A549 (cell line): ENCODE measurements around the gene GSTM2. TPM values are rescaled to one million over a fixed set of nuclear protein-coding genes. Genes with fewer than 3 reads are reported as not detected.

Experiments
- ATAC-seq, 2 experiments: fragments of 200-7000 bp in 1 of 2; fragments of >200 bp in 1 of 2; cut with Nextera tagmentation in 1 of 2; cut with Tn5 transposase in 1 of 2; 3 replicates each; pipeline versions ENCODE4 v1.8.0 to v1.9.1; 2018 to 2020; ENCODE audit warnings: mild to moderate bottlenecking in 1 of 2, moderate library complexity in 1 of 2
- CTCF ChIA-PET: fragments of 300-600 bp; sonication (Branson Sonifier 250); formaldehyde crosslinking; extraction: SDS; loops from one replicate; lab custom pipeline; 2021; ENCODE audit warnings: antibody characterized with exemption, inconsistent platforms; lab: Yijun Ruan, JAX
- POLR2A ChIA-PET: fragments of 350-600 bp; formaldehyde crosslinking; extraction: SDS; loops from one replicate; lab custom pipeline; 2021; ENCODE audit warnings: antibody characterized with exemption, inconsistent platforms; lab: Yijun Ruan, JAX
- DNase-seq, 2 experiments: peaks; one replicate each; pipeline versions ENCODE4 v3.0.0 to v3.0.0-alpha.2; 2011 to 2016; ENCODE audit warnings: low read depth in 1 of 2, low spot score in 1 of 2
- FAIRE-seq: peaks from 2 replicates; lab custom pipeline; 2011; peaks lifted over from hg19 to GRCh38; lab: Jason Lieb, UNC
- H3K27ac ChIP-seq, 2 experiments: fragments of >200 bp; sonication (Bioruptor Twin); formaldehyde crosslinking; 3 replicates each; pipeline ENCODE4 v1.5.1; 2016 to 2017
- H3K4me1 ChIP-seq: fragments of >200 bp; sonication (Bioruptor Twin); formaldehyde crosslinking; 3 replicates; pipeline ENCODE4 v1.6.1; 2016
- H3K4me2 ChIP-seq: fragments of >200 bp; sonication (Bioruptor Twin); formaldehyde crosslinking; 3 replicates; pipeline ENCODE4 v1.6.1; 2016
- H3K4me3 ChIP-seq: fragments of >200 bp; sonication (Bioruptor Twin); formaldehyde crosslinking; 3 replicates; pipeline ENCODE4 v1.5.1; 2016
- H3K9me3 ChIP-seq: fragments of >200 bp; sonication (Bioruptor Twin); formaldehyde crosslinking; 3 replicates; pipeline ENCODE4 v1.6.1; 2016
- BHLHE40 ChIP-seq: IDR thresholded peaks from 2 replicates; pipeline ENCODE4 v1.6.1; 2012; ENCODE audit warnings: low read depth, low read length, inconsistent platforms
- CBX2 ChIP-seq: fragments of 200-600 bp; sonication (generic); IDR thresholded peaks from 2 replicates; pipeline ENCODE4 v1.6.1; 2016; ENCODE audit warnings: low read depth, mild to moderate bottlenecking, borderline replicate concordance
- CHD2 ChIP-seq: fragments of 150-350 bp; IDR thresholded peaks from 2 replicates; pipeline ENCODE4 v1.6.1; 2014; ENCODE audit warnings: low read length; ENCODE audit not compliant: partially characterized antibody
- CHD4 ChIP-seq: fragments of 200-600 bp; sonication (generic); IDR thresholded peaks from 2 replicates; pipeline ENCODE4 v1.6.1; 2016; ENCODE audit warnings: antibody characterized with exemption, mild to moderate bottlenecking, borderline replicate concordance
- EHF ChIP-seq: fragments of 250-450 bp; sonication (Bioruptor Pico); IDR thresholded peaks from 2 replicates; pipeline ENCODE4 v1.5.0; 2020; ENCODE audit warnings: mild to moderate bottlenecking
- EP300 ChIP-seq, 2 experiments: fragments of >200 bp; sonication (Bioruptor Twin); formaldehyde crosslinking; IDR thresholded peaks; 2 replicates in 1 of 2; 3 replicates in 1 of 2; pipeline ENCODE4 v1.6.1; 2016 to 2017
- FOSB ChIP-seq: fragments of 250-450 bp; sonication (Bioruptor Pico); IDR thresholded peaks from 2 replicates; pipeline ENCODE4 v1.5.0; 2020; ENCODE audit warnings: mild to moderate bottlenecking, moderate library complexity
- FOXS1 ChIP-seq: fragments of 250-450 bp; sonication (Bioruptor Pico); IDR thresholded peaks from 2 replicates; pipeline ENCODE4 v1.5.0; 2020; ENCODE audit warnings: mild to moderate bottlenecking, moderate library complexity
- GATA3 ChIP-seq: IDR thresholded peaks from 2 replicates; pipeline ENCODE4 v1.6.1; 2012; ENCODE audit warnings: borderline replicate concordance
- HDAC2 ChIP-seq: fragments of 200-600 bp; sonication (generic); IDR thresholded peaks from 2 replicates; pipeline ENCODE4 v1.6.1; 2016
- HEYL ChIP-seq: fragments of 250-450 bp; sonication (Bioruptor Pico); IDR thresholded peaks from 2 replicates; pipeline ENCODE4 v1.8.0; 2021; ENCODE audit warnings: mild to moderate bottlenecking, moderate library complexity
- HOXA7 ChIP-seq: fragments of 250-450 bp; sonication (Bioruptor Pico); IDR thresholded peaks from 2 replicates; pipeline ENCODE4 v1.5.0; 2020; ENCODE audit warnings: mild to moderate bottlenecking, moderate library complexity
- JUN ChIP-seq, 2 experiments: fragments of >200 bp; sonication (Bioruptor Twin); formaldehyde crosslinking; IDR thresholded peaks; 2 replicates in 1 of 2; 3 replicates in 1 of 2; pipeline ENCODE4 v1.6.1; 2016 to 2017
- MAFK ChIP-seq: fragments of 450-650 bp; IDR thresholded peaks from 2 replicates; pipeline ENCODE4 v1.6.1; 2014; ENCODE audit not compliant: partially characterized antibody
- MAZ ChIP-seq: fragments of 150-350 bp; IDR thresholded peaks from 2 replicates; pipeline ENCODE4 v1.6.1; 2014; ENCODE audit warnings: antibody characterized with exemption, low read depth, low read length, borderline replicate concordance
- MYC ChIP-seq: IDR thresholded peaks from 2 replicates; pipeline ENCODE4 v1.6.1; 2012; ENCODE audit warnings: mild to moderate bottlenecking, inconsistent platforms, low read length, improper control_type of control experiment, borderline replicate concordance
- NFE2L2 ChIP-seq: fragments of 150-350 bp; conservative IDR thresholded peaks from 2 replicates; pipeline ENCODE4 v1.6.1; 2014; ENCODE audit warnings: low read length
- NPAS2 ChIP-seq: fragments of 250-450 bp; sonication (Bioruptor Pico); IDR thresholded peaks from 2 replicates; pipeline ENCODE4 v1.8.0; 2022; ENCODE audit warnings: mild to moderate bottlenecking, moderate library complexity, borderline replicate concordance
- NR3C1 ChIP-seq: fragments of >200 bp; sonication (Bioruptor Twin); formaldehyde crosslinking; IDR thresholded peaks from 3 replicates; pipeline ENCODE4 v1.6.1; 2017
- RAD21 ChIP-seq, 2 experiments: fragments of >200 bp in 1 of 2; sonication (Bioruptor Twin) in 1 of 2; formaldehyde crosslinking in 1 of 2; IDR thresholded peaks in 1 of 2; conservative IDR thresholded peaks in 1 of 2; 2 replicates in 1 of 2; 3 replicates in 1 of 2; pipeline ENCODE4 v1.6.1; 2012 to 2018; ENCODE audit warnings: inconsistent platforms in 1 of 2
- RFX5 ChIP-seq: fragments of 450-650 bp; IDR thresholded peaks from 2 replicates; pipeline ENCODE4 v1.7.1; 2014; ENCODE audit warnings: antibody characterized with exemption, mild to moderate bottlenecking, moderate library complexity
- SMC3 ChIP-seq: fragments of >200 bp; sonication (Bioruptor Twin); formaldehyde crosslinking; IDR thresholded peaks from 3 replicates; pipeline ENCODE4 v1.6.1; 2018; ENCODE audit warnings: inconsistent platforms
- SREBF2 ChIP-seq: fragments of 450-650 bp; IDR thresholded peaks from 2 replicates; pipeline ENCODE4 v1.6.1; 2014; ENCODE audit warnings: mild to moderate bottlenecking, moderate library complexity
- TP53 ChIP-seq: fragments of 250-450 bp; sonication (Bioruptor Pico); IDR thresholded peaks from 2 replicates; pipeline ENCODE4 v1.5.0; 2021; ENCODE audit warnings: mild to moderate bottlenecking, moderate library complexity
- ZFP36 ChIP-seq: fragments of 450-650 bp; IDR thresholded peaks from 2 replicates; pipeline ENCODE4 v1.6.1; 2014; ENCODE audit warnings: borderline replicate concordance; ENCODE audit not compliant: partially characterized antibody
- ZNF302 ChIP-seq: fragments of 250-450 bp; sonication (Bioruptor Pico); IDR thresholded peaks from 2 replicates; pipeline ENCODE4 v1.9.0; 2021; ENCODE audit warnings: inconsistent platforms, mild to moderate bottlenecking, moderate library complexity
- WGBS: methylation state at CpG from one replicate; pipeline ENCODE4 v1.1.6; 2017; ENCODE audit errors: missing lambda C conversion rate; 5-methylcytosine and 5-hydroxymethylcytosine counted together
- polyA plus RNA-seq, 4 experiments: library from polyadenylated mRNA; depleted of rRNA in 3 of 4; stranded (reverse); fragments of >200 nt; fragmentation: RNase III in 1 of 4; extraction: RNeasy Plus Mini Kit Qiagen cat#74134 plus additional on column Dnase treatment in 1 of 4; gene quantifications; 2 replicates in 3 of 4; 3 replicates in 1 of 4; pipeline ENCODE4 v1.2.3, GENCODE V29; 2011 to 2017
- TF ChIP-seq, protein P1 (sequence below): fragments of >200 bp; sonication (Bioruptor Twin); formaldehyde crosslinking; IDR thresholded peaks from 2 replicates; pipeline ENCODE4 v1.6.1; 2016
- TF ChIP-seq, protein P2 (sequence below): fragments of 150-350 bp; IDR thresholded peaks from 2 replicates; pipeline ENCODE4 v1.6.1; 2014; ENCODE audit warnings: low read depth, mild to moderate bottlenecking, low read length
- TF ChIP-seq, protein P3 (sequence below): fragments of 250-450 bp; sonication (Bioruptor Pico); IDR thresholded peaks from 2 replicates; pipeline ENCODE4 v1.5.0; 2021; ENCODE audit warnings: mild to moderate bottlenecking, moderate library complexity, borderline replicate concordance
- TF ChIP-seq, protein P4 (sequence below): fragments of >200 bp; sonication (Bioruptor Twin); formaldehyde crosslinking; IDR thresholded peaks from 3 replicates; pipeline ENCODE4 v1.5.1; 2016
- TF ChIP-seq, protein P5 (sequence below): fragments of 450-650 bp; IDR thresholded peaks from 2 replicates; pipeline ENCODE4 v1.6.1; 2014; ENCODE audit warnings: antibody characterized with exemption
- TF ChIP-seq, protein P6 (sequence below): fragments of 250-450 bp; sonication (Bioruptor Pico); IDR thresholded peaks from 2 replicates; pipeline ENCODE4 v1.5.0; 2020; ENCODE audit warnings: low read depth, mild to moderate bottlenecking, moderate library complexity
- TF ChIP-seq, protein P7 (sequence below): fragments of >200 bp; sonication (Bioruptor Twin); formaldehyde crosslinking; IDR thresholded peaks from 3 replicates; pipeline ENCODE4 v1.6.1; 2016

GSTM2 gene
- polyA plus RNA-seq, 2 of the 4 experiments (the other 2 are of a cell fraction): 4.8 to 6.5 TPM

DNA sequence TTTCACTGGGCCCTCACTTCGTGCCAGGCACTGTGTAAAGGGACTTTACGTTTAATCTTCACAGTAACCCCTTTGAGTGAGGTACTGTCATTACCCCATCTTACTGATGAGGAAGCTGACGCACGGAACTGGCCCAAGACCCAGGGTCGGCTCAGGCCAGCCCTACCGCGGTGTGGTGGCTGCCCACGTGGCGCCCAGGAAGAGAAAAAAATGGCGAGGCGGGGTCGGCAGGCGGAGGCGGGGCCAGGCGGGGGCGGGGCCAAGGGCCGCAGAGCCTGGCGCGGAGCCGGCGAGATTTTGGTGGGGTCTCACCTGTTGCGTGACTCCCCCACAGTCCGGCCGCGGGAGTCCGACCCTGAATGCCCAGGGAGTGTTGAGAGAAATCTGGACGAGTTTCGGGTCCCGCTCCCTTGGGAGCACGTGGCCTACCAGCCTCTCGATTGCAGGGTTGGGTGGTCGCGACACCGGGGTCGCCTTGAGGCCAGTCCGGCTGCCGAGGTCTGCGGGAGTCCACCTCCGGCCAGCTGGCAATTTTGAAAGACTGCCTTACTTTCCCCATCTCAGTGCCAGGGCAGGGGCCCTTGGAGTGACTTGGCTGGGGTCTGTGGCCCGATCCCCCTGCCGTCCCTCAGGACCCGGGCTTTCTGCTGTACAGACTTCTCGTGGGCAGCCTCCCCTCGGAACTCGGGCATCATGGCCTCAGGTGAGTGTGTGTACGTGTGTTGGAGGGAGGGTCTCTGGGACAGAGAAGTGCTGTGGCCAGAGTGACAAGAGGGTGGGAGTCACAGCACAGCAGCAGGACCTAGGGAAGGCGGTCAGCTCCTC, 48.1 kb upstream of the GSTM2 start, which contains the start of the genes AMPD2 and GNAT2:
AMPD2 (plus strand) TSS at position 262 of the 825 bp plus-strand sequence. CDS start 1,339 bp downstream, outside the sequence.
GNAT2 (minus strand) TSS at position 41 of the 825 bp plus-strand sequence. CDS start 6,746 bp downstream, outside the sequence.
- whole genome bisulfite sequencing: 1% methylated on average over 11 of the region's 47 CpGs
- peak within 1 kb of the TSS; percentile 93 to 98 for H3K27ac ChIP-seq
- DNase-seq (peak; percentile 71 to 74), FAIRE-seq (no peak), ATAC-seq (peak; percentile 65 to 80)
- H3K4me3 ChIP-seq: peak within 1 kb of the TSS; percentile 90
- peak within 1 kb of the TSS; percentile 89 for H3K4me2 ChIP-seq
- POLR2A ChIA-PET: interaction anchor here (1.4 to 2.2 kb wide), 2 partner anchors 17 to 71 kb away, joined by 3 to 27 read pairs; partner anchors contain the start of gene GNAI3
- CTCF ChIA-PET: interaction anchor here (0.6 to 1.2 kb wide), 5 partner anchors 9 to 72 kb away, joined by 3 to 5 read pairs (median 3); partner anchors contain the start of gene GNAI3
- H3K9me3 ChIP-seq: no peaks in the 10 kb centered on the region
- H3K4me1 ChIP-seq: peaks cover 31% of the 10 kb centered on the region
- TF ChIP-seq, protein P1, sequence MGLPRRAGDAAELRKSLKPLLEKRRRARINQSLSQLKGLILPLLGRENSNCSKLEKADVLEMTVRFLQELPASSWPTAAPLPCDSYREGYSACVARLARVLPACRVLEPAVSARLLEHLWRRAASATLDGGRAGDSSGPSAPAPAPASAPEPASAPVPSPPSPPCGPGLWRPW: no peak
- TF ChIP-seq, protein P2, sequence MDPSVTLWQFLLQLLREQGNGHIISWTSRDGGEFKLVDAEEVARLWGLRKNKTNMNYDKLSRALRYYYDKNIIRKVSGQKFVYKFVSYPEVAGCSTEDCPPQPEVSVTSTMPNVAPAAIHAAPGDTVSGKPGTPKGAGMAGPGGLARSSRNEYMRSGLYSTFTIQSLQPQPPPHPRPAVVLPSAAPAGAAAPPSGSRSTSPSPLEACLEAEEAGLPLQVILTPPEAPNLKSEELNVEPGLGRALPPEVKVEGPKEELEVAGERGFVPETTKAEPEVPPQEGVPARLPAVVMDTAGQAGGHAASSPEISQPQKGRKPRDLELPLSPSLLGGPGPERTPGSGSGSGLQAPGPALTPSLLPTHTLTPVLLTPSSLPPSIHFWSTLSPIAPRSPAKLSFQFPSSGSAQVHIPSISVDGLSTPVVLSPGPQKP: no peak
- TF ChIP-seq BHLHE40 (no peak), CHD2 (no peak), FOXS1 (CRISPR knock-in tag) (no peak), EHF (no peak), TP53 (CRISPR knock-in tag) (no peak), FOSB (CRISPR knock-in tag) (no peak), SMC3 (no peak), MYC (peak; percentile 92), CHD4 (no peak), RAD21 (conservative IDR thresholded peaks at IDR 0.05 in 1 of 2, IDR thresholded peaks at IDR 0.05 in 1 of 2) (no peak), MAFK (no peak), SREBF2 (no peak), HDAC2 (no peak), NPAS2 (CRISPR knock-in tag) (no peak), NFE2L2 (no peak), EP300 (IDR thresholded peaks at IDR 0.05) (no peak), ZNF302 (CRISPR knock-in tag) (no peak), JUN (IDR thresholded peaks at IDR 0.05) (peak in 1 of 2 experiments; percentile 48; a peak in 2 of 5 replicates), RFX5 (no peak), MAZ (no peak), NR3C1 (no peak), GATA3 (no peak), ZFP36 (no peak), CBX2 (no peak), HEYL (CRISPR knock-in tag) (no peak), HOXA7 (CRISPR knock-in tag) (no peak)
- TF ChIP-seq, protein P3, sequence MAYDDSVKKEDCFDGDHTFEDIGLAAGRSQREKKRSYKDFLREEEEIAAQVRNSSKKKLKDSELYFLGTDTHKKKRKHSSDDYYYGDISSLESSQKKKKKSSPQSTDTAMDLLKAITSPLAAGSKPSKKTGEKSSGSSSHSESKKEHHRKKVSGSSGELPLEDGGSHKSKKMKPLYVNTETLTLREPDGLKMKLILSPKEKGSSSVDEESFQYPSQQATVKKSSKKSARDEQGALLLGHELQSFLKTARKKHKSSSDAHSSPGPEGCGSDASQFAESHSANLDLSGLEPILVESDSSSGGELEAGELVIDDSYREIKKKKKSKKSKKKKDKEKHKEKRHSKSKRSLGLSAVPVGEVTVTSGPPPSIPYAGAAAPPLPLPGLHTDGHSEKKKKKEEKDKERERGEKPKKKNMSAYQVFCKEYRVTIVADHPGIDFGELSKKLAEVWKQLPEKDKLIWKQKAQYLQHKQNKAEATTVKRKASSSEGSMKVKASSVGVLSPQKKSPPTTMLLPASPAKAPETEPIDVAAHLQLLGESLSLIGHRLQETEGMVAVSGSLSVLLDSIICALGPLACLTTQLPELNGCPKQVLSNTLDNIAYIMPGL: no peak
- TF ChIP-seq, protein P4, sequence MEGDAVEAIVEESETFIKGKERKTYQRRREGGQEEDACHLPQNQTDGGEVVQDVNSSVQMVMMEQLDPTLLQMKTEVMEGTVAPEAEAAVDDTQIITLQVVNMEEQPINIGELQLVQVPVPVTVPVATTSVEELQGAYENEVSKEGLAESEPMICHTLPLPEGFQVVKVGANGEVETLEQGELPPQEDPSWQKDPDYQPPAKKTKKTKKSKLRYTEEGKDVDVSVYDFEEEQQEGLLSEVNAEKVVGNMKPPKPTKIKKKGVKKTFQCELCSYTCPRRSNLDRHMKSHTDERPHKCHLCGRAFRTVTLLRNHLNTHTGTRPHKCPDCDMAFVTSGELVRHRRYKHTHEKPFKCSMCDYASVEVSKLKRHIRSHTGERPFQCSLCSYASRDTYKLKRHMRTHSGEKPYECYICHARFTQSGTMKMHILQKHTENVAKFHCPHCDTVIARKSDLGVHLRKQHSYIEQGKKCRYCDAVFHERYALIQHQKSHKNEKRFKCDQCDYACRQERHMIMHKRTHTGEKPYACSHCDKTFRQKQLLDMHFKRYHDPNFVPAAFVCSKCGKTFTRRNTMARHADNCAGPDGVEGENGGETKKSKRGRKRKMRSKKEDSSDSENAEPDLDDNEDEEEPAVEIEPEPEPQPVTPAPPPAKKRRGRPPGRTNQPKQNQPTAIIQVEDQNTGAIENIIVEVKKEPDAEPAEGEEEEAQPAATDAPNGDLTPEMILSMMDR: no peak
- TF ChIP-seq, protein P5, sequence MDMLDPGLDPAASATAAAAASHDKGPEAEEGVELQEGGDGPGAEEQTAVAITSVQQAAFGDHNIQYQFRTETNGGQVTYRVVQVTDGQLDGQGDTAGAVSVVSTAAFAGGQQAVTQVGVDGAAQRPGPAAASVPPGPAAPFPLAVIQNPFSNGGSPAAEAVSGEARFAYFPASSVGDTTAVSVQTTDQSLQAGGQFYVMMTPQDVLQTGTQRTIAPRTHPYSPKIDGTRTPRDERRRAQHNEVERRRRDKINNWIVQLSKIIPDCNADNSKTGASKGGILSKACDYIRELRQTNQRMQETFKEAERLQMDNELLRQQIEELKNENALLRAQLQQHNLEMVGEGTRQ: peak; percentile 74
- TF ChIP-seq, protein P6, sequence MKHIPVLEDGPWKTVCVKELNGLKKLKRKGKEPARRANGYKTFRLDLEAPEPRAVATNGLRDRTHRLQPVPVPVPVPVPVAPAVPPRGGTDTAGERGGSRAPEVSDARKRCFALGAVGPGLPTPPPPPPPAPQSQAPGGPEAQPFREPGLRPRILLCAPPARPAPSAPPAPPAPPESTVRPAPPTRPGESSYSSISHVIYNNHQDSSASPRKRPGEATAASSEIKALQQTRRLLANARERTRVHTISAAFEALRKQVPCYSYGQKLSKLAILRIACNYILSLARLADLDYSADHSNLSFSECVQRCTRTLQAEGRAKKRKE (CRISPR knock-in tag): no peak
- TF ChIP-seq, protein P7, sequence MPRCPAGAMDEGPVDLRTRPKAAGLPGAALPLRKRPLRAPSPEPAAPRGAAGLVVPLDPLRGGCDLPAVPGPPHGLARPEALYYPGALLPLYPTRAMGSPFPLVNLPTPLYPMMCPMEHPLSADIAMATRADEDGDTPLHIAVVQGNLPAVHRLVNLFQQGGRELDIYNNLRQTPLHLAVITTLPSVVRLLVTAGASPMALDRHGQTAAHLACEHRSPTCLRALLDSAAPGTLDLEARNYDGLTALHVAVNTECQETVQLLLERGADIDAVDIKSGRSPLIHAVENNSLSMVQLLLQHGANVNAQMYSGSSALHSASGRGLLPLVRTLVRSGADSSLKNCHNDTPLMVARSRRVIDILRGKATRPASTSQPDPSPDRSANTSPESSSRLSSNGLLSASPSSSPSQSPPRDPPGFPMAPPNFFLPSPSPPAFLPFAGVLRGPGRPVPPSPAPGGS: 0 out of 3 replicates have a peak, but pooled peaks have one; percentile 27
